Heart left ventricle (tissue), 16 donors: Measurements from ENCODE around the gene EFCAB12. TPM values are rescaled to one million over a fixed set of nuclear protein-coding genes. Genes with fewer than 3 reads are reported as not detected.

Experiments
- ATAC-seq, 4 donors: fragments of 200-7000 bp; cut with Tn5 transposase; one replicate each; pipeline ENCODE4 v1.9.1; 2020 to 2022; ENCODE audit warnings: moderate library complexity in 4 of 4, mild to moderate bottlenecking in 3 of 4, moderate number of reproducible peaks in 1 of 4
- DNase-seq, 5 donors: peaks; one replicate each; pipeline ENCODE4 v3.0.0-alpha.2; 2020
- H3K27ac ChIP-seq, 12 donors: fragments of 200-600 bp; sonication (generic) in 4 of 12; one replicate each; pipeline versions ENCODE4 v1.5.0 to v1.8.0; 2016 to 2022; ENCODE audit warnings: mild to moderate bottlenecking in 2 of 12
- H3K27me3 ChIP-seq, 9 donors: fragments of 200-600 bp; sonication (generic) in 2 of 9; one replicate each; pipeline versions ENCODE4 v1.5.1 to v1.8.0; 2016 to 2022; ENCODE audit warnings: mild to moderate bottlenecking in 3 of 9
- H3K36me3 ChIP-seq, 9 donors: fragments of 200-600 bp; sonication (generic) in 2 of 9; one replicate each; pipeline versions ENCODE4 v1.5.0 to v1.8.0; 2018 to 2022; ENCODE audit warnings: mild to moderate bottlenecking in 2 of 9
- H3K4me1 ChIP-seq, 12 donors: fragments of 200-600 bp; sonication (generic) in 4 of 12; one replicate each; pipeline versions ENCODE4 v1.5.0 to v1.8.0; 2016 to 2022; ENCODE audit warnings: mild to moderate bottlenecking in 3 of 12
- H3K4me3 ChIP-seq, 12 donors: fragments of 200-600 bp; sonication (generic) in 4 of 12; one replicate each; pipeline versions ENCODE4 v1.5.0 to v1.8.0; 2017 to 2022; ENCODE audit warnings: mild to moderate bottlenecking in 9 of 12, moderate library complexity in 4 of 12
- H3K9me3 ChIP-seq, 12 donors: fragments of 200-600 bp; sonication (generic) in 4 of 12; one replicate each; pipeline versions ENCODE4 v1.5.0 to v1.8.0; 2016 to 2022; ENCODE audit warnings: mild to moderate bottlenecking in 1 of 12
- POLR2A ChIP-seq, 2 donors: fragments of 450-650 bp; IDR thresholded peaks; one replicate each; pipeline ENCODE4 v1.6.1; 2017; ENCODE audit warnings: antibody characterized with exemption in 2 of 2, mild to moderate bottlenecking in 2 of 2, moderate library complexity in 2 of 2
- WGBS, 4 donors: extraction: QIAGEN DNeasy Blood & Tissue Kit in 2 of 4; methylation state at CpG; one replicate each; pipeline versions ENCODE4 v1.1.5 to v1.1.7; 2013 to 2018; 5-methylcytosine and 5-hydroxymethylcytosine counted together
- intact Hi-C, 10 donors: fragments of 100-400 bp; cut with DNase I; formaldehyde crosslinking; loops; one replicate each; pipeline versions ENCODE4 v1.11.1 to v1.14.2; 2022
- polyA plus RNA-seq, 2 donors: library from polyadenylated mRNA; stranded (reverse); fragments of 200-250 nt; gene quantifications; one replicate each; pipeline ENCODE4 v1.2.3, GENCODE V29; 2013
- total RNA-seq, 9 donors: library from RNA; depleted of rRNA in 2 of 9; stranded (reverse); fragments of >200 nt in 2 of 9; fragmentation: NEBNext Ultra II Directional in 3 of 9; extraction: Animal tissue kit (Norgen Biotek cat#: 25700) in 3 of 9; gene quantifications; one replicate each; pipeline versions ENCODE4 v1.1.0 to v1.2.4, GENCODE V29; 2016 to 2023
- TF ChIP-seq, protein P1 (sequence below), 12 donors: fragments of 200-600 bp; sonication (generic) in 4 of 12; IDR thresholded peaks; one replicate each; pipeline versions ENCODE4 v1.5.0 to v1.8.0; 2018 to 2022; ENCODE audit warnings: antibody characterized with exemption in 12 of 12, mild to moderate bottlenecking in 5 of 12
- donor health status: ischemic (EF 13 %, LVEDD 7.1; RV severe dilation, severe dysfunction).
- donor health status: healthy with polysubstance abuse.
- donor health status: DM: no; HTN: yes; CAD: no.
- donor health status: DM: no; HTN: no; CAD: no.
- donor health status: ischemic (EF 25% LVEDD 6.9; RV normal size, moderate dysfunction).
- donor health status: ischemic (EF 25% LVEDD 5.7; RV mildly dilated, moderate dysfunction).
- donor health status: healthy.
- donor health status: DM: yes; HTN: yes; CAD: no.
- donor health status: ischemic (EF 35%, LVEDD 5.7; RV mildly dilated, moderate dysfunction).
- donor health status: nonischemic (EF 11% LVEDD 7.7; RV severe dilation, severe dysfunction).
- donor health status: DM: yes; HTN: yes; CAD: no.
- donor health status: PGD.
- donor health status: ischemic (EF 29% LVEDD 5.4; RV normal size, mild dysfunction).
- donor health status: nonischemic (EF 23%, LVEDD 6.1; RV moderate dilation, normal function).

Gene EFCAB12
- total and polyA plus RNA-seq, 11 donors: 0.07 to 0.20 (median 0.13) TPM; not detected in 5

DNA sequence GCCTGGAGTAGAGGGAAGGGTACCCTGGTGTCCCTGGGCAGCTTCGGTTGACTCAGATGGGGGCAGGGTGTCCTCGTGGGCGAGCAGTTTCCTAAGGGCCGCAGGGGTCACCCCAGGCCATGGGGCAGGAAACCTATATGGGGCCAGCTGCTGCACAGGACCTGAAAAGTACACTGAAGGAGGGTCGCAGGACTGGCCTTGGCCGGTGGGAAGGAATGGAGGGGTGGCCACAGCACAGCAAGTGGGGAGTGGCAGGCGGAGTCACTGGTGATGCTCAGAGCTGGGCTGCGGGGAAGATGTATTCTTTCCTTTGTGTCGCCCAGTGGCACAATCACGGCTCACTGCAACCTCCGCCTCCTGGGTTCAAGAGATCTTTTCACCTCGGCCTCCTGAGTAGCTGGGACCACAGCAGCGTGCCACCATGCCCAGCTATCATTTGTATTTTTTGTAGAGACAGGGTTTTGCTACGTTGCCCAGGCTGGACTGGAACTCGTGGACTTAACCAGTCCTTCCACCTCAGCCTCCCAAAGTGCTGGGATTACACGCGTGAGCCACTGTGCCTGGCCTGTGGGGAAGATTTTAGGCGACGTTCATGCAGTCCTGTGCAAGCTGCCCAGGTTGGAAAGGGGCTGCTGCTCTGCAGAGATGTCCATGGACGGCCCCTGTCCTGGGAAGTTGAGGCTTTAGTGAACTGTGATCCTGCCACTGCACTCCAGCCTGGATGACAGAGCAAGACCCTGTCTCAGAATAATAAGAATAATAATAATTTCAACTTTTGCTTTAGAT, 57.2 kb downstream of the EFCAB12 start:
- no peak for TF ChIP-seq POLR2A (IDR thresholded peaks at IDR 0.05)
- TF ChIP-seq, protein P1, sequence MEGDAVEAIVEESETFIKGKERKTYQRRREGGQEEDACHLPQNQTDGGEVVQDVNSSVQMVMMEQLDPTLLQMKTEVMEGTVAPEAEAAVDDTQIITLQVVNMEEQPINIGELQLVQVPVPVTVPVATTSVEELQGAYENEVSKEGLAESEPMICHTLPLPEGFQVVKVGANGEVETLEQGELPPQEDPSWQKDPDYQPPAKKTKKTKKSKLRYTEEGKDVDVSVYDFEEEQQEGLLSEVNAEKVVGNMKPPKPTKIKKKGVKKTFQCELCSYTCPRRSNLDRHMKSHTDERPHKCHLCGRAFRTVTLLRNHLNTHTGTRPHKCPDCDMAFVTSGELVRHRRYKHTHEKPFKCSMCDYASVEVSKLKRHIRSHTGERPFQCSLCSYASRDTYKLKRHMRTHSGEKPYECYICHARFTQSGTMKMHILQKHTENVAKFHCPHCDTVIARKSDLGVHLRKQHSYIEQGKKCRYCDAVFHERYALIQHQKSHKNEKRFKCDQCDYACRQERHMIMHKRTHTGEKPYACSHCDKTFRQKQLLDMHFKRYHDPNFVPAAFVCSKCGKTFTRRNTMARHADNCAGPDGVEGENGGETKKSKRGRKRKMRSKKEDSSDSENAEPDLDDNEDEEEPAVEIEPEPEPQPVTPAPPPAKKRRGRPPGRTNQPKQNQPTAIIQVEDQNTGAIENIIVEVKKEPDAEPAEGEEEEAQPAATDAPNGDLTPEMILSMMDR (IDR thresholded peaks at IDR 0.05): no peak

DNA sequence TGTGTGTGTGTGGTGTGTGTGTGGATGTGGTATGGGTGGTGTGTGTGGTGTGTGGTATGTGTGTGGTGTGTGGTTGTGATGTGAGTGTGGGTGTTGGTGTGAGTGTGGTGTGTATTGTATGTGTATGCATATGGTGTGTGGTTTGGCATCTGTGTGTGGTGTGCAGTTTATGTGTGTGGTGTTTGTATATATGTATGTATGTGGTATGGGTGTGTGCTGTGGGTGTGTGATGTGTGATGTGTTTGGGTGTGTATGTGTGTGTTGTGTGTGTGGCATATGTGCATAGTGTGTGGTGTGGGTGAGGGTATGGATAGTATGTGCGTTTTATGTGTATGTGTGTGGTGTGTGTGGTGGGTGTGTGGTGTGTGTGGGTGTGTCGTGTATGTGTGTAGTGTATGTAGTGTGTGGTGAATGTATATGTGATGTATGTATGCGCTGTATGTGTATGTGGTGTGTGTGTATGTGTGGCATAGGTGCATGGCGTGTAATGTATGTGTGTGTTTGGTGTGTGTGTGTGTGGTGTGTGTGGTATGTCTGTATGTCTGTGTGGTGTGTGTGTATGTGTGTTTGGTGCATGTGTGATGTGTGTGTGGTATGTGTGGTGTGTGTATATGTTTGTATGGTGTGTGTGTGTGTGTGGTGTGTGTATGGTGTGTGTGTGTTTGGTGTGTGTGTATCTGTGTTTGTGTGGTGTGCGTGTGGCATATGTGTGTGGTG, 58.0 kb downstream of the EFCAB12 start:
- H3K4me3 ChIP-seq: no peak overlapping the region
- ATAC-seq (no peak), DNase-seq (no peak)
- no peak overlapping the region for H3K27ac ChIP-seq
- no peaks in the 10 kb centered on the region for H3K9me3 ChIP-seq
- intact Hi-C loops: no loop called here
- no peak for TF ChIP-seq POLR2A (IDR thresholded peaks at IDR 0.05)
- TF ChIP-seq, protein P1 (IDR thresholded peaks at IDR 0.05): no peak
- H3K4me1 ChIP-seq: peaks cover 0 to 18% (median 8%) of the 10 kb centered on the region in 12 donors
- WGBS, 4 donors: 83 to 96% (median 90%) methylated on average over 5 of the region's 5 CpGs
- H3K36me3 ChIP-seq: no peaks in the 10 kb centered on the region
- H3K27me3 ChIP-seq: no peaks in the 10 kb centered on the region

More for the DNA sequence above, 57.2 kb downstream of the EFCAB12 start:
- Histone ChIP-seq H3K27ac (no peak overlapping the region), H3K36me3 (no peaks in the 10 kb centered on the region), H3K9me3 (no peaks in the 10 kb centered on the region), H3K4me1 (peaks cover 0 to 11% (median 4%) of the 10 kb centered on the region in 12 donors), H3K4me3 (no peak overlapping the region), H3K27me3 (no peaks in the 10 kb centered on the region)
- intact Hi-C loops: no loop called here
- WGBS, 4 donors: 77 to 91% (median 82%) methylated on average over 19 to 20 of the region's 20 CpGs
- DNase-seq (no peak), ATAC-seq (peak in 1 of 4 donors; percentile 19)

GRCh38 chr3:129369711-129370110, 58.7 kb downstream of the EFCAB12 start:
- no peaks in the 10 kb centered on the region for H3K9me3 ChIP-seq
- H3K4me1 ChIP-seq: peaks cover 0 to 18% (median 8%) of the 10 kb centered on the region in 12 donors
- no peaks in the 10 kb centered on the region for H3K27me3 ChIP-seq
- no peak for TF ChIP-seq POLR2A (IDR thresholded peaks at IDR 0.05)
- TF ChIP-seq, protein P1 (IDR thresholded peaks at IDR 0.05): no peak
- DNase-seq (no peak), ATAC-seq (peak in 1 of 4 donors; percentile 19)
- WGBS, 4 donors: 90 to 96% (median 94%) methylated on average over 5 of the region's 5 CpGs
- no peak overlapping the region for H3K4me3 ChIP-seq
- no peaks in the 10 kb centered on the region for H3K36me3 ChIP-seq
- no peak overlapping the region for H3K27ac ChIP-seq
- intact Hi-C loops: no loop called here

DNA sequence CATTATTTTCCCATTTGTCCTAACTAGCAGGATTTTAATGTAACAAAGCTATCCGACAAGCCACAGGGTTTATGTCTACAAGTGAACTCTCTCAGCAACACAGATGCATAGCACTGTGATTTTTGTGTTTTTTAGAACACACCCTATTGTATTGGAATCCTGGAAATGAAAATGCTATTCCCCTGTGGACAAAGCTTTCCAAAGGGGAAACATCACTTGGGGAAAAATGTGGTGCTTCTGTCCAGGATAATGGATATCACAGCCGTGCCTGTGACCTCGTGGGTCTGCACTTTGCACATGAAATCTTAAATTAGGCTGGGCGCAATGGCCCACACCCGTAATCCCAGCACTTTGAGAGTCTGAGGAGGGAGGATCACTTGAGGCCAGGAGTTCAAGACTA, 60.6 kb downstream of the EFCAB12 start:
- Histone ChIP-seq H3K27me3 (no peaks in the 10 kb centered on the region), H3K36me3 (no peaks in the 10 kb centered on the region), H3K9me3 (no peaks in the 10 kb centered on the region), H3K27ac (peak overlapping the region in 1 of 12 donors; percentile 30), H3K4me3 (no peak overlapping the region), H3K4me1 (peaks cover 0 to 18% (median 8%) of the 10 kb centered on the region in 12 donors)
- no peak for DNase-seq
- ATAC-seq: peak in 2 of 4 donors; percentile 10 to 52
- intact Hi-C loops: no loop called here
- 38 to 74% (median 61%) methylated on average over 5 of the region's 5 CpGs for WGBS, 4 donors
- TF ChIP-seq, protein P1 (IDR thresholded peaks at IDR 0.05): no peak
- TF ChIP-seq POLR2A (IDR thresholded peaks at IDR 0.05): no peak
